IPS-20b (cell line): ENCODE results near the gene TDRD3.

Experiments used
- H3K27ac ChIP-seq: one replicate; pipeline ENCODE4 v1.5.1; 2013; ENCODE audit warnings: low read length
- H3K27me3 ChIP-seq: 2 replicates; pipeline ENCODE4 v1.6.1; 2013; ENCODE audit warnings: mild to moderate bottlenecking, low read length, inconsistent platforms; ENCODE audit not compliant: insufficient read depth
- H3K36me3 ChIP-seq: 2 replicates; pipeline ENCODE4 v1.6.1; 2013; ENCODE audit warnings: low read depth, mild to moderate bottlenecking, inconsistent platforms, low read length, moderate library complexity; ENCODE audit not compliant: insufficient read depth
- H3K4me1 ChIP-seq: 2 replicates; pipeline ENCODE4 v1.6.1; 2013; ENCODE audit warnings: mild to moderate bottlenecking, control low read depth, inconsistent platforms, low read length, moderate library complexity; ENCODE audit not compliant: insufficient read depth
- H3K4me3 ChIP-seq: 2 replicates; pipeline ENCODE4 v1.5.1; 2013; ENCODE audit warnings: mild to moderate bottlenecking, low read length, inconsistent platforms
- H3K9ac ChIP-seq: 2 replicates; pipeline ENCODE4 v1.6.1; 2013; ENCODE audit warnings: low read depth, mild to moderate bottlenecking, inconsistent platforms, low read length, moderate library complexity
- H3K9me3 ChIP-seq: 2 replicates; pipeline ENCODE4 v1.6.1; 2013; ENCODE audit warnings: mild to moderate bottlenecking, low read depth, low read length, inconsistent platforms; ENCODE audit not compliant: insufficient read depth

Gene TDRD3

GRCh38 chr13:60479273-60479672 lies 82.3 kb downstream of the TDRD3 start:
- H3K27me3 ChIP-seq: no peaks in the 10 kb centered on the region
- peaks cover 12% of the 10 kb centered on the region; the same call in 1 of the 2 replicates for H3K4me1 ChIP-seq
- H3K36me3 ChIP-seq: no peaks in the 10 kb centered on the region
- H3K4me3 ChIP-seq: no peak overlapping the region
- H3K27ac ChIP-seq: no peak overlapping the region
- no peak overlapping the region for H3K9ac ChIP-seq
- no peaks in the 10 kb centered on the region for H3K9me3 ChIP-seq

GRCh38 chr13:60482012-60482411 lies 85.0 kb downstream of the TDRD3 start:
- no peak overlapping the region for H3K4me3 ChIP-seq
- no peaks in the 10 kb centered on the region for H3K27me3 ChIP-seq
- no peaks in the 10 kb centered on the region for H3K9me3 ChIP-seq
- peaks cover 10% of the 10 kb centered on the region for H3K36me3 ChIP-seq
- no peak overlapping the region for H3K27ac ChIP-seq
- no peak overlapping the region for H3K9ac ChIP-seq
- peaks cover 12% of the 10 kb centered on the region; the same call in 1 of the 2 replicates for H3K4me1 ChIP-seq

- H3K27me3 ChIP-seq: no peaks in the 10 kb centered on the region
- peaks cover 13% of the 10 kb centered on the region for H3K36me3 ChIP-seq
- no peak overlapping the region for H3K4me3 ChIP-seq
- H3K9ac ChIP-seq: no peak overlapping the region
- peaks cover 10% of the 10 kb centered on the region; the same call in 1 of the 2 replicates for H3K9me3 ChIP-seq
- H3K4me1 ChIP-seq: peaks cover 12% of the 10 kb centered on the region; the same call in 1 of the 2 replicates
- no peak overlapping the region for H3K27ac ChIP-seq
Observed at GRCh38 chr13:60484865-60485264, 87.8 kb downstream of the TDRD3 start.

- peaks cover 10% of the 10 kb centered on the region; the same call in 1 of the 2 replicates for H3K36me3 ChIP-seq
- H3K4me1 ChIP-seq: peaks cover 10% of the 10 kb centered on the region; the same call in 1 of the 2 replicates
- no peak overlapping the region for H3K4me3 ChIP-seq
- H3K9me3 ChIP-seq: peaks cover 10% of the 10 kb centered on the region; the same call in 1 of the 2 replicates
- H3K27ac ChIP-seq: no peak overlapping the region
- no peak overlapping the region for H3K9ac ChIP-seq
- H3K27me3 ChIP-seq: no peaks in the 10 kb centered on the region
Observed at GRCh38 chr13:60491531-60491930, 94.5 kb downstream of the TDRD3 start.

GRCh38 chr13:60492187-60492586 lies 95.2 kb downstream of the TDRD3 start:
- Histone ChIP-seq H3K4me3 (no peak overlapping the region), H3K27ac (no peak overlapping the region), H3K36me3 (peaks cover 9% of the 10 kb centered on the region; the same call in 1 of the 2 replicates), H3K27me3 (no peaks in the 10 kb centered on the region), H3K9ac (no peak overlapping the region), H3K9me3 (peaks cover 14% of the 10 kb centered on the region; the same call in 1 of the 2 replicates), H3K4me1 (peaks cover 10% of the 10 kb centered on the region; the same call in 1 of the 2 replicates)

GRCh38 chr13:60494296-60494695 lies 97.3 kb downstream of the TDRD3 start:
- H3K27me3 ChIP-seq: no peaks in the 10 kb centered on the region
- H3K27ac ChIP-seq: peak overlapping the region; percentile 70
- no peak overlapping the region for H3K9ac ChIP-seq
- H3K4me3 ChIP-seq: 0 out of 2 replicates have a peak overlapping the region, but pooled peaks have one; percentile 12
- peaks cover 10% of the 10 kb centered on the region; the same call in 1 of the 2 replicates for H3K4me1 ChIP-seq
- peaks cover 9% of the 10 kb centered on the region; the same call in 1 of the 2 replicates for H3K36me3 ChIP-seq
- peaks cover 13% of the 10 kb centered on the region; the same call in 1 of the 2 replicates for H3K9me3 ChIP-seq

GRCh38 chr13:60501236-60501635 lies 104.2 kb downstream of the TDRD3 start:
- Histone ChIP-seq H3K27me3 (no peaks in the 10 kb centered on the region), H3K4me3 (no peak overlapping the region), H3K36me3 (peaks cover 35% of the 10 kb centered on the region), H3K9me3 (peaks cover 64% of the 10 kb centered on the region), H3K9ac (no peak overlapping the region), H3K27ac (no peak overlapping the region), H3K4me1 (no peaks in the 10 kb centered on the region)

GRCh38 chr13:60509601-60510386 lies 112.8 kb downstream of the TDRD3 start:
- Histone ChIP-seq H3K27ac (no peak overlapping the region), H3K4me3 (no peak overlapping the region)

GRCh38 chr13:60511637-60512036 lies 114.6 kb downstream of the TDRD3 start:
- Histone ChIP-seq H3K9me3 (peaks cover 17% of the 10 kb centered on the region), H3K36me3 (peaks cover 16% of the 10 kb centered on the region), H3K4me1 (peaks cover 8% of the 10 kb centered on the region), H3K9ac (peak overlapping the region; percentile 5; the same call in 1 of the 2 replicates), H3K27ac (no peak overlapping the region), H3K27me3 (no peaks in the 10 kb centered on the region), H3K4me3 (no peak overlapping the region)

More at GRCh38 chr13:60509601-60510386, 112.8 kb downstream of the TDRD3 start:
- H3K27me3 ChIP-seq: no peaks in the 10 kb centered on the region
- H3K36me3 ChIP-seq: peaks cover 16% of the 10 kb centered on the region
- H3K4me1 ChIP-seq: peaks cover 8% of the 10 kb centered on the region
- no peak overlapping the region for H3K9ac ChIP-seq
- H3K9me3 ChIP-seq: peaks cover 26% of the 10 kb centered on the region

- H3K4me1 ChIP-seq: peaks cover 7% of the 10 kb centered on the region; the same call in 1 of the 2 replicates
- no peak overlapping the region for H3K27ac ChIP-seq
- H3K9me3 ChIP-seq: peaks cover 16% of the 10 kb centered on the region
- H3K27me3 ChIP-seq: no peaks in the 10 kb centered on the region
- H3K4me3 ChIP-seq: no peak overlapping the region
- no peak overlapping the region for H3K9ac ChIP-seq
- peaks cover 16% of the 10 kb centered on the region for H3K36me3 ChIP-seq
Observed at GRCh38 chr13:60514891-60515290, 117.9 kb downstream of the TDRD3 start.

GRCh38 chr13:60519496-60519895 lies 122.5 kb downstream of the TDRD3 start:
- peaks cover 3% of the 10 kb centered on the region; the same call in 1 of the 2 replicates for H3K4me1 ChIP-seq
- no peaks in the 10 kb centered on the region; the same call in 1 of the 2 replicates for H3K36me3 ChIP-seq

More at GRCh38 chr13:60519496-60519895, 122.5 kb downstream of the TDRD3 start:
- H3K27ac ChIP-seq: no peak overlapping the region
- no peak overlapping the region for H3K4me3 ChIP-seq
- H3K9me3 ChIP-seq: no peaks in the 10 kb centered on the region
- H3K27me3 ChIP-seq: no peaks in the 10 kb centered on the region
- H3K9ac ChIP-seq: no peak overlapping the region
